CD4-positive, alpha-beta T cell treated with Interleukin-6 for 4 hours (primary cell): ENCODE results near the gene SPOP.

Experiments
- DNase-seq: peaks from one replicate; pipeline ENCODE4 v3.0.0-alpha.2; 2020; ENCODE audit warnings: mixed read lengths

The SPOP gene

DNA sequence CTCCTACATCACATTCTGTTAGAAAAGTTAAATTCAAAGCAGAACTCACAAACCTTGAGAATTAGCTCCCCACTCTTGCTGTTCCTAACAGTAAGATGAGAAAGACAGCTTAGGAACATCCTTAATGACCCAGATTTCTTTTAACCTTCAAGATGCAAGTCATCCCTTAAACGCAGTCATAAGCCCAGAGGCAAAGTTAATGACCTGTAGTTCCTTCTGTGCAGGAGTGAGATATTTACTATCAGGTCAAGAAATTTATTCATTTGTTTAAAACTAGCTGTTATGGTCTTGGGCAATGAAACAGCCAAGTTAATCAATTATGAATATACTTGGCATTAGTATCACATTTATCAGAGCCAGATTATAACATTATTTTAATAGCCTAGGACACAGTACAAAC, 65.2 kb downstream of the SPOP start:
- DNase-seq, result no peak

GRCh38 chr17:49610883-49611584, 66.9 kb downstream of the SPOP start:
- DNase-seq, result no peak

GRCh38 chr17:49604314-49604869, 73.5 kb downstream of the SPOP start:
- no peak for DNase-seq

DNA sequence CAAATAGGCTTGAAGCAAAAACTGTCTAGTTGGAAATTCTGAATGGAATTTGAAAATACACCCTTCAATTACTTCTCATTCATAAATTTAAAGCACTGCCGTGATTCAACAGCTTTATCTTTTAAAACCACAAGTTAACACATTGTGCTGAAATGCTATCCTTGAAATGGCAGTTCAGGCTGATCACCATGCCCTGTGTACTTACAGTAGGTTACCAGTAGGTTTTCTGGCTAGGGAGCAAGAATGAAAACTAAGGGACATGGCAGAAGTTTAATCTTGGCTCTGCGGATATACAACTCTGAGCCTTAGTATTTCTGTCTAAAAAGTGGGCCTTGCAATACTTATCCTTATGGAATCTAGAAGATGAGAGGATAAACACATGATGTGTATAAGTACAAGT, 74.2 kb downstream of the SPOP start:
- no peak for DNase-seq

DNA sequence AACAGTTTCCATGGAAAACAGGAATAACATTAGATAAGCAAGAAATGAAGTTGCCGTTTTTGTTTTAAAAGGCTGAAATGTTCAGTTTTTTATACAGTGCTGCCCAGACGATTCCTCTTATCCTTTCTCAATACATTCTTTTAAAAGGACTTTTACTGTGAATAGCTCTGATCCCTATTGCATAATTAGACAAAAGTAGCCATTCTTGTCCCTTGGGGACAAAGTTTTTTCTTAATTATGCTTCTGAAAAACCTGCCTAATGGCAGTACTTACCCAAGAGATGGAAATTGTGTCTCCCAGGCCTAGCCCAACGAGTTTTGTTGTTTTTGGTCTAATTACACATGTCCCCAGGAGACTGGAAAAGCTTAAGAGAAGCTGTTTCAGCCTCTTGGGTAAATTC, 74.7 kb downstream of the SPOP start:
- DNase-seq, result no peak

GRCh38 chr17:49602783-49603182, 75.1 kb downstream of the SPOP start:
- DNase-seq, result no peak

DNA sequence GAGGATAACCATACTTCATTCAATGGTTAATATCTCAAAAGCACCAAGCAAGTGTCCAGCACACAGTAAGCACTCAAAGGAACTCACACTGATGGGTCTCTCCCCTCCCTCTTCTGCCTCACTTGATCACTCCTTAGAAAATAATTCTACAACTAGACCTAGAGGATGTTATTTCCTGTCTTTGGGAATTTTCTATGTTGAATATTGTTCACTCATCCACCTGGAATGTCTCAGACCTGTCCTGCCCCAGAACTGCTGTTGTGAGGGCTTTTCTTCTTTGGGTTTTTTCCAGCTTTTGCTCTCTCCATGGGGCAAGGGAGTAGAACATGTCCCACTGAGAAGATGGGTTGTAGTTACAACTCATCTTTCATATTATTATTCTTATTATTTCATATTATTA, 76.9 kb downstream of the SPOP start:
- DNase-seq, result no peak

GRCh38 chr17:49598918-49599317, 79.0 kb downstream of the SPOP start:
- DNase-seq, result no peak

GRCh38 chr17:49597928-49598655, 79.8 kb downstream of the SPOP start:
- no peak for DNase-seq

GRCh38 chr17:49597436-49597835, 80.5 kb downstream of the SPOP start:
- no peak for DNase-seq

- no peak for DNase-seq
These were observed 81.2 kb downstream of the SPOP start for GRCh38 chr17:49596613-49597244.

DNA sequence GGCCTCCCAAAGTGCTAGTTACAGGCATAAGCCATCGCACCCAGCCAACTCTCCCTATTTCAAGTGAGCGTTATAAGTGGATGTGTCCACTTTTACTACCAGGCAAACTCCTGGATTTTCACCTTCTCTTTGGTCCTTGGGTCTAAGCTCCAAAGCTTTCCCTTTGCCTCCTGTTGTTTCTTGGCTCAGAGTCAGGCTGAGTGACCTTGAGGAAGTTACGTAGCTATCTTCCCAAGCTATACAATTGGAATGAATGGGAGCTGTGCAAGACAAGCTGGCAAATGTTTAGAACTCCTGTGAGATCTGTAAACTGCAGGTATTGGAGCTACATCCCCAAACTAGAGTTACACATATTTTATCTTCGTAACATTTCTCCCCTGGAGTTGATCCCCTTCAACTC, 81.9 kb downstream of the SPOP start:
- DNase-seq, result no peak

DNA sequence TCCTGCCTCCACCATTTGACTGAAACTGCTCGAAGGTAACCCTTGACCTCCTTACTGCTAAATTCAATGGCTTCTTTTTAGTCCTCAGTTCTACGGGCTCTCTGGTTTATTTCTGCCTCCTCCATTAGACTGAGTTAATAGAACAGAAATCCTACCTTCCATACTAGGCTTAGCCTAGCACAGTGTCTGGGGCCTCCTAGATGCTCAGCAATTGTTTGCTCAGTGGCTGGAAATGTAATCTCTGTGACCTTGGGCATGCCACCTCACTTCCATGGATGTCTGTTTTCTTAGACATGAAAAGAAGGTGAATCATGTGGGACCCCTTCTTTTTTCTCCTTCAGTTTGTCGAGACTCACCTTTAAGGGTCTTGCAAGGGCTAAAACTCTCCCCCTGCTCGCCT, 82.6 kb downstream of the SPOP start:
- no peak for DNase-seq

DNA sequence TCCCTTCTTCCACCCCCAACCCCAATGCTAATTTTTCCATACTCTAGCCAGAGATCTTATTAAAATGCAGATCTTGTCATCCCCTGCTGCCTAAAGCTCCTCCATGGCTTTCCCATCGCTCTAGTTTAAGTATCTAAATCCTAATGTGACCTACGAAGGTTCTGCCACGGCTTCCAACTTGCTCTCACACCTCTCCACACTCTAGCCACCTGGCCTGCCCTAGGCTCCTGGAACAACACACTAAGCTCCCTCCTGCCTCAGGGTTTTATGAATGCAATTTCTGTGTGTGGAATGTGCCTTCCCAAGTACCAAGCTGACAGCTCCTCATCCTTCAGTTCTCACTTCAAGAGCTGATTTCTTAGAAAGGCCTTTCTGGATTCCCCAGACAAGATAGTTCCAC, 85.6 kb downstream of the SPOP start:
- no peak for DNase-seq

GRCh38 chr17:49590874-49591273, 87.0 kb downstream of the SPOP start:
- DNase-seq, result no peak

DNA sequence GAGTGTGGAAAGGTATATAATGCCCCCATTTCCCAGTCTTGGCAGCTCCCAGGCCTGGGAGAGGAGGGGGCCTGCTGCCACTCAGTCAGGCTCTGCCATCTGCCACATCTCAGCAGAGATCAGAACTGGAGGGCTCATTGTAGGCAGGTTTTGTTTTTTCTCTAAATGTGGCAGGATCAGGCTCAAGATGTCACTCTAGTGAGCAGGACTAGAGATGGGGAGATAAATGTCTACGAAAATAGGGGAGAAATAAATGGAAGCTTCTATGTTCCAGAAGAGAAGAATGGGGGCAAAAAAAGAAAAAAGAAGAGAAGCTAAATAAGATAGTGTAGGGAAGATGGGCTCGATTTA, 88.3 kb downstream of the SPOP start:
- DNase-seq, result no peak

DNA sequence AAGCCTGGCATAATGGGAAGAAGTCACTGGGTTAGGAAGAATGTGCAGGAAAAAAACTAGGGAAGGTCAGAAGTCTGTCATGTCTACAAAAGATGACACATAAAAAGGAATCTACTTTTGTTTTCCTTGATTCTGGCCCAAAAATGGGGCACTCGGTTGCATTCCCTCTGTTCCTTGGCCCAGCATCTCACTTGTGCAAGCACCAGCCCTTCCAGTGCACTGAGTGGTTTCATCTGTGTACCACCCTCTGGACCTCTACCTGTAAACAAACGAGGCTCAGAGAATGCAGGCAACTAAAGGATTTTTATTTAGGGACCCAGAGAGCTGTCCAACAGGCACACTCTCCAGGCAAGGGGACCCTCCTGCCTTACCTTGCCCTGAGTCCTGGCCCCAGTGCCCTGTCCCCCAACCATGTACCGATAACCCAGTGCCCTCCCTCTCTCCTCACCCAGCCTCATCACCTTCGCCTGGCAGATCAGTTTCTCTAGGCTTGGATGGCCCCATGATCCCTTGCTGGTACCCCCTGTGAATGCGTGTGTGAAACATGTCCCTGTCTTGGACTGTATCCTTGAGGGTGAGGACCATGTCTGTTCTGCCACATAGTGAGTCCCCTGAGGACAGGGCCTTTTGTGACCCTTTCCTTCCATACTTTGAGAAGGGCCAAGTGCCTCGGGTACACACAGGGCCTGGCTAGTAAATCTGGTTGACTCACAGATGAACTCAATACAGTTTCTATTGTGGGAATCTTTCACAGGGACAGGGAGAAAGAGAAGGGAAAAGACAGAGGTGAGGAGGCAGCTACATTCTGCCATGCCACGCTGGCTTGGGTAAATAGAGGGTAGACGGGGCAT, 88.9 kb downstream of the SPOP start:
- DNase-seq, result no peak

GRCh38 chr17:49588312-49588711, 89.6 kb downstream of the SPOP start:
- no peak for DNase-seq

DNA sequence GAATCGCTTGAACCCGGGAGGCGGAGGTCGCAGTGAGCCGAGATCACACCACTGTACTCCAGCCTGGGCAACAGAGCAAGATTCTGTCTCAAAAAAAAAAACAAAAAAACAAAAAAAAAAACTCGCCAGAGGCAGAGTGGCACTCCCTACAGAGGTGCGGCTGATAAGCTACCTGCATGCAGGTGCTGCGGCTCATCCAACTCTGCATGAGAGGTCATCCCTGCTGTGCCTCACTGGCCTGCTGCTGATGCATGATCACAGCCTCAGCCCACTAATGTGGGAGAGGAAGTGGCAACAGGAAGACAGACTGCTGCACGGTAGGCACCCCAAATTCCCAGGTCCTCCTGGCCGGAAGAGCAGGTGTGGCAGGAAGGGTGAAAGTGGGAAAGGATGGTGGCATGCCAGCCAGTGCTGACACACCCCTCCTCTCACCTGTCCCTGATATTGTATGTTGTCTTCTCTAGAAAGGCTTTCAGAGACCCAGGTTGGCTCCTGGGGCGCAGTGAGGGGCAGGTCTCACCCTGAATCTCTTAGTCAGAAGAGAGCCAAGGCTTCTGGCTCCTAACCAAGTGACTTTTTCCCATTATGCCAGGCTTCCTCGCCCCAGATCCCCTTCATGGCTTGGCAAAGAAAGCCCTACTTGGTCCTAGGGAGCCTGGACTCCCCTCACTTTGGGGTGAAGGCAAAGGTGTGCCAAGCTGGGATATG, 90.4 kb downstream of the SPOP start:
- DNase-seq, result no peak

DNA sequence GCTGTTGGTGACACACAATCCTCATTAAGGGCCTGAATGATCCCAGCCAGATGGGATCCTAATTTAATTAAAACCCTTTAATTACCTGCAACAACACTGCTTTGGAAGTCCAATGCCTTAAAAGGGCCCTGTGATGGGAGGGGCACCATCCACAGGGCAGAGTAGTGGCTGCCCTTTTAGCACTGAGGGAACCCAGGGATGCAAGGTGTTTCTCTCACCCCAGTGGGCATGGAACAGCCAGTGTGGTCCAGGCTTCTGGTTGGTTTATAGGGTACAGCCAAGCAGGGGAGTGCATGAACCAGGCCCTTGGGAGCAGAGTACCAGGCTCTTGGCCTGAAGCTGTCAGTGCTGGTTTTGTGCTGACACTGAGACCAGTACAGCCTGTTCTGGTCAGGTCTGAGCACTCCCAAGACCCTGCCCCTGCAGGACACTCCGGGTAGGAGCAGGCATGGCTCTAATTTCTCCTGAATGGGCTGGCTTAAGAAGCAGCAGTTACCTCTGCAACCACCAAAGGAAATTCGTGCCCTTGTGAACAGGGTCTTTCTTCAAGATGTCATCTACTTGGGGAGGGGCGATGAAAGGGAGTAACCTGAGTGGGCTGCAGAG, 92.4 kb downstream of the SPOP start:
- no peak for DNase-seq

DNA sequence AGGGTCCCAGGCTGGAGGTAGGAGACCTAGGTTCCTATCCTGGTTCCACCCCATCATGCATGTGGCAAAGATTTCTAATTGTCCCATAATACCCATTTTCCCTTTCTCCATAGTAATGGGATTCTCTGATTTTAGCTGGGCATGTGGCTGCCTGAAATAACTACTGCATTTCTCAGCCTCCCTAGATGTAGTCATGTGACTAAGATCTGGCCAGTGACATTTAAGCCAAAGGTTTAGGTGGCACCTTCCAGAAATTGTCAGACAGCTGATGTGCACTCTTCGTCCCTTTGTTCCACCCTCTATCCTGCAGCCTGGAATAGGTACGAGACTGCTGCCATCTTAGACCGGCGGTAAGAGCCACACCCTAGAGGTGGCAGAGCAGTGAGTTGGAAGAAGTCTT, 94.0 kb downstream of the SPOP start:
- DNase-seq, result no peak

DNA sequence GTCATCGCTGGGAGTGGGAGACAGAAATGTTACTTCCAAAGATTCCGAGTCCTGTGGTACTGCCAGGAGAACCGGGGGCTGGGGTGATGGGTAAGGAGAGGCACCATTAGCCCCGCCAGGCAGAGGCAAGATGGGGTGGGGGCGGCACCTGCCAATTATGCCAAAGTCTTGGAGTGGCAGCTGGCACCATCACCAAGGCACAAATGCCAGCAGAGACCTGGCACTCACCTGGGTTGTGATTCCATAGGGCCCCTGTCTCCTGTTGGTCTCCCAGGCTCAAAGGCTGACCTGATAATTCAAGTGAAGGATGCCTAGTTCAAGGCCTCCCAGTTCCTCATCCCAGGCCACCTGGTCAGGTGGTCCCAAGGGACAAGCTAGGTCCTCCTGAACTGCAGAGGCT, 94.7 kb downstream of the SPOP start:
- DNase-seq, result no peak
